HuH-7 (cell line): ENCODE data around the gene CHSY1.
A peak's percentile ranks its signal among the peaks of the same experiment; 100 is the strongest.
"Not testable (repeated sequence)": the region's sequence is repeated elsewhere in the genome, so short reads cannot be mapped to it uniquely, and the experiment has no call there.

Experiments used
- DNase-seq: peaks from one replicate; pipeline ENCODE4 v3.0.0; 2011; ENCODE audit warnings: low spot score

The CHSY1 gene, protein sequence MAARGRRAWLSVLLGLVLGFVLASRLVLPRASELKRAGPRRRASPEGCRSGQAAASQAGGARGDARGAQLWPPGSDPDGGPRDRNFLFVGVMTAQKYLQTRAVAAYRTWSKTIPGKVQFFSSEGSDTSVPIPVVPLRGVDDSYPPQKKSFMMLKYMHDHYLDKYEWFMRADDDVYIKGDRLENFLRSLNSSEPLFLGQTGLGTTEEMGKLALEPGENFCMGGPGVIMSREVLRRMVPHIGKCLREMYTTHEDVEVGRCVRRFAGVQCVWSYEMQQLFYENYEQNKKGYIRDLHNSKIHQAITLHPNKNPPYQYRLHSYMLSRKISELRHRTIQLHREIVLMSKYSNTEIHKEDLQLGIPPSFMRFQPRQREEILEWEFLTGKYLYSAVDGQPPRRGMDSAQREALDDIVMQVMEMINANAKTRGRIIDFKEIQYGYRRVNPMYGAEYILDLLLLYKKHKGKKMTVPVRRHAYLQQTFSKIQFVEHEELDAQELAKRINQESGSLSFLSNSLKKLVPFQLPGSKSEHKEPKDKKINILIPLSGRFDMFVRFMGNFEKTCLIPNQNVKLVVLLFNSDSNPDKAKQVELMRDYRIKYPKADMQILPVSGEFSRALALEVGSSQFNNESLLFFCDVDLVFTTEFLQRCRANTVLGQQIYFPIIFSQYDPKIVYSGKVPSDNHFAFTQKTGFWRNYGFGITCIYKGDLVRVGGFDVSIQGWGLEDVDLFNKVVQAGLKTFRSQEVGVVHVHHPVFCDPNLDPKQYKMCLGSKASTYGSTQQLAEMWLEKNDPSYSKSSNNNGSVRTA

GRCh38 chr15:101251830-101252820 lies at the start of gene CHSY1:
Gene CHSY1 (minus strand): TSS chr15:101252048. CDS start chr15:101251456, 592 bp downstream.
- peak; percentile 59 for DNase-seq

GRCh38 chr15:101296418-101297405 lies 44.9 kb upstream of the CHSY1 start:
- DNase-seq: no peak

GRCh38 chr15:101295607-101296161 lies 43.8 kb upstream of the CHSY1 start:
- DNase-seq: no peak

DNA sequence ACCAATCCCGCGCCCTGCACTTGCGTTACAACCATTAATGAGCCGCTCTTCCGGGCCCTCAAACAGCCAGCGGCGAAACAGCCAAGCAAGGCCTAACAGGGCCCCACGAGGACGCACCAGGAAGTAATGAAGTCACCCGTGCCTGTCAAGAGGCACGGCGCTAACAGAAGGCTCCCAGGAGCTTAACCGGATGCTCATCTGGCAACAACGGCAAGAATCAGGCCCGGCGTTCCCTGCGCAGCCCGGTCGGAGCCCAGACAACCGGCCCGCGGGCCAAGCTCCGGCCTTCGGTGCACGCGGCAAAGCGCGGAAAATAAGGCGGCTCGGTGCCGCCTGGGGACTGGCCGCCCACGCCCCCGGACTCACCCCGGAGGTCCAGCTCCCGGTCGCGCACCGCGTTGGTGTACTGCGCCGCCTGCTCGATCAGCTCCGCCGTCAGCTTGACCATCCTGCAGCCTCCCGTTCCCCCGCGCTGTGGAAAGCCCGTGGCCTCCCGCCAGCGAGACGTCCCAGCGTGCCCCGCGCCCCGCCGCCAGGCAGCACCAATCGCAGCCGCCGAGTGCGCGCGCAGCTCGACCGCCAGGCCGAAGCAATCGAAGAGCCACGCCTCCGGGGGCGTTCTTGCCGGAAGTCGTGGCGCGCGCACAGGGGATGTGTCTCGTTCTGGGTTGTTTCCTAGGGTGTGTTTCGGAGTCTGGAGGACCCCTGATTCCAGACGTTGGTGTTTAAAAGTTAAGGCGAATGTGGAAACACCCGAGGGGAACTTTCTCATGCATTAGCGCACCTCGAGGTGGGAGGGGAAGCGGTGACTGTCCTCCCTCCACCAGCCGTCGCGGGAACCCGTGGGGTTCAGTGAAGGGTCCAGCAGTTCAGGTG lies 43.1 kb upstream of the CHSY1 start, which contains the start of gene SNRPA1:
TSS of gene SNRPA1 (minus strand) at position 518 of the 876 bp plus-strand sequence. CDS start at position 448, 70 bp downstream.
- peak; percentile 93 for DNase-seq

GRCh38 chr15:101293122-101293521 lies 41.3 kb upstream of the CHSY1 start:
- DNase-seq: no peak

GRCh38 chr15:101288905-101289513 lies 37.2 kb upstream of the CHSY1 start:
- peak; percentile 73 for DNase-seq

DNA sequence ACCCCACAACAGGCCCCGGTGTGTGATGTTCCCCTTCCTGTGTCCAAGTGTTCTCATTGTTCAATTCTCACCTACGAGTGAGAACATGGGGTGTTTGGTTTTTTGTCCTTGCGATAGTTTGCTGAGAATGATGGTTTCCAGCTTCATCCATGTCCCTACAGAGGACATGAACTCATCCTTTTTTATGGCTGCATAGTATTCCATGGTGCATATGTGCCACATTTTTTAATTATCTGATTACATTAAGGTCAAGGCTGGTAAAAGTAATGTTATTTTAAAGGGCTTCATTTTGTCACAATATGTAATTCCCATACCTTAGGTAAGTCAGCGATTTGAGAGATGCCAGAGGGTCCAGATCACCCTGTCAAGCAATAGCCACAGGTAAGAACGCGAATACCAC lies 35.5 kb upstream of the CHSY1 start:
- not testable (repeated sequence) for DNase-seq

GRCh38 chr15:101286471-101287114 lies 34.7 kb upstream of the CHSY1 start:
- DNase-seq: no peak

- no peak for DNase-seq
Observed at GRCh38 chr15:101283931-101284330, 32.1 kb upstream of the CHSY1 start.

- no peak for DNase-seq
Observed at GRCh38 chr15:101280007-101280406, 28.2 kb upstream of the CHSY1 start.

GRCh38 chr15:101277943-101278564 lies 26.2 kb upstream of the CHSY1 start:
- no peak for DNase-seq

GRCh38 chr15:101277038-101277822 lies 25.4 kb upstream of the CHSY1 start, which contains the start of gene SELENOS:
Gene SELENOS (minus strand): TSS chr15:101277485. CDS start chr15:101277417, 68 bp downstream.
- DNase-seq: peak; percentile 86

DNA sequence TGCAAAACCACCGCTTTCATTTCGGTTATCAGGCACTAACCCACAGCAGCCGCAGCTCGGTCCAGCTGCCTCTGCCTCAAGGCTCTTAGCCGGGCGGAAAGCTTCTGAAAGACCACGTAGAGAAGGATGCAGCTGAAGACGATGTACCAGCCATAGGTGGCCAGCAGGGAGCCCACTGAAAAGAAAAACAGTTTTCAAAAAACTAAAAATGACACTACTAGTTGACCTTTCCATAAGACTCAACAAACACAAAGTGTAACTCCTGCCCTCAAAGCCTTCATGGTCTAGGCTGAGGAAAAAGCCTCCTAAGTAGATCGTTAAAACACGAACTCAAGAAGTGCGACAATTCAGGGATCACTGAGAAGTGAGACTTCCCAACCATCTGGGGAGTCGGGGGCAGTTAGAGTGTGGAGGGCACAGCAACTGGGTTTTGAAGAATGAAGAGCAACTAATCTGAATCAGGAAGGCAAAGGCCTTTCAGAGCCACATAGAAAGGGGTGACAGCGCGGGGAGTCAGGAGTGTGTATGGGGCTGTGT lies 24.7 kb upstream of the CHSY1 start:
- no peak for DNase-seq

- DNase-seq: no peak
Observed at GRCh38 chr15:101275018-101275417, 23.2 kb upstream of the CHSY1 start.

DNA sequence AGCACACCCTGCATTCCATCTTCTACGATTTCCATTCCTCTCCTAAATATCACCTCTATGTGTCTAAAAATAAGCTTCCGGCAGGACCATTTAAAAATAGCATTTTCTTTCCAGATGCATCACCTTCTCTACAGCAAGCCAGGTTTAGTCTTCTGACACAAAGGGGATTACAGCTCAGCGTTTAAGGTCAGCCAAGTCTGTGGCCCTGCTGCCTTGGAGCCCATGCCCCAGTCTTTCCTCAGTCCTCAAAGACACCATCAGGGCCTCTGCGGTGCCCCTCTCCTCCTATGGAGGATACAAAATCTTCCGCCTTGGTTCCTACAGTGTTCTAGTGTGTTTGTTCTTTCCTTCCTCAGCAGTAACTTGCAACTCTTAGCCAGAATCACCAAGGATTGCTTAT lies 21.7 kb upstream of the CHSY1 start:
- no peak for DNase-seq

DNA sequence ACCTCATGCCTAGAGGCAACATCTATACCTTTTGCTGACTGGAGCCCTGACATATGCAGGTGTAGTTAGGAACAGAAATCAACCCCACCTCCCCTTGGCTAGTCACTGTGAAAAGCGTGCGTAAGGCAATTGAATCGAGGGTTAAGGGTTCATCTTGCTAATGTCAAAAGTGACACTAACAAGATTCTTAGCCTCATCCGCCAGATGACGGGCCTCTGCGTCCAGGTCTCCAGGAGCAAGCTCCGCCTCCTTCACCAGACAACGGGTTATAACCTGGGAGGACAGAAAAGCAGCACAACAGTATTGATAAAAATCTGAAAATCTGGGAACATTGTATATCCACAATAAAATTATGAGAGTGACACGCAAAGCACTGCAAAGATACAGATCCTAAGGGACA lies 20.7 kb upstream of the CHSY1 start:
- DNase-seq: no peak
